NOMO-1 (cell line): ENCODE data around the gene KCTD20.

ENCODE experiments used
- DNase-seq, 2 experiments: peaks; one replicate each; lab custom pipeline; 2025; ENCODE audit not compliant: unreplicated experiment in 2 of 2; lab: John Stamatoyannopoulos, UW

KCTD20 gene

GRCh38 chr6:36491378-36491965 lies 48.7 kb downstream of the KCTD20 start:
- no peak for DNase-seq

- no peak for DNase-seq
Measured at GRCh38 chr6:36492092-36492491, 49.3 kb downstream of the KCTD20 start.

- peak; percentile 8 to 71 for DNase-seq
Measured at GRCh38 chr6:36492621-36493020, 49.8 kb downstream of the KCTD20 start.

GRCh38 chr6:36493319-36493718 lies 50.5 kb downstream of the KCTD20 start:
- DNase-seq, result no peak

- DNase-seq, result peak; percentile 82 to 94
Measured at GRCh38 chr6:36493859-36494258, 51.1 kb downstream of the KCTD20 start.

GRCh38 chr6:36495086-36495485 lies 52.3 kb downstream of the KCTD20 start:
- no peak for DNase-seq

- DNase-seq, result no peak
Measured at GRCh38 chr6:36499918-36500317, 57.1 kb downstream of the KCTD20 start.

- DNase-seq, result no peak
Measured at GRCh38 chr6:36501686-36502085, 58.9 kb downstream of the KCTD20 start.

- no peak for DNase-seq
Measured at GRCh38 chr6:36504181-36504580, 61.4 kb downstream of the KCTD20 start.

GRCh38 chr6:36504982-36505381 lies 62.2 kb downstream of the KCTD20 start:
- DNase-seq, result no peak

- no peak for DNase-seq
Measured at GRCh38 chr6:36505744-36506534, 63.1 kb downstream of the KCTD20 start.

GRCh38 chr6:36506611-36507010 lies 63.8 kb downstream of the KCTD20 start:
- no peak for DNase-seq

GRCh38 chr6:36508532-36508931 lies 65.7 kb downstream of the KCTD20 start:
- DNase-seq, result no peak

GRCh38 chr6:36510365-36510764 lies 67.6 kb downstream of the KCTD20 start:
- DNase-seq, result no peak

- DNase-seq, result peak in 1 of 2 experiments; percentile 43
Measured at GRCh38 chr6:36514554-36515456, 72.0 kb downstream of the KCTD20 start.

GRCh38 chr6:36515844-36516243 lies 73.0 kb downstream of the KCTD20 start:
- no peak for DNase-seq

GRCh38 chr6:36516559-36516958 lies 73.8 kb downstream of the KCTD20 start:
- DNase-seq, result no peak

GRCh38 chr6:36516988-36517387 lies 74.2 kb downstream of the KCTD20 start:
- DNase-seq, result no peak

GRCh38 chr6:36517408-36517807 lies 74.6 kb downstream of the KCTD20 start:
- DNase-seq, result no peak

GRCh38 chr6:36519352-36519751 lies 76.6 kb downstream of the KCTD20 start:
- no peak for DNase-seq

- DNase-seq, result no peak
Measured at GRCh38 chr6:36523451-36523850, 80.7 kb downstream of the KCTD20 start.
